ENCODE results near the gene LILRB5.
"Not testable (repeated sequence)": the region's sequence is repeated elsewhere in the genome, so short reads cannot be mapped to it uniquely, and the experiment has no call there.

Gene LILRB5

GRCh38 chr19:54245936-54246335 lies 11.1 kb downstream of the LILRB5 start:
- Histone ChIP-seq H3K27me3 (ENCODE audit: insufficient read depth, low read depth) (peaks cover 42% of the 10 kb centered on the region), H3K4me2 (no peak overlapping the region)

GRCh38 chr19:54243809-54244208 lies 13.3 kb downstream of the LILRB5 start:
- H2AFZ ChIP-seq (ENCODE audit: low read depth); H3K27ac ChIP-seq; H3K9ac ChIP-seq; H3K36me3 ChIP-seq (ENCODE audit: insufficient read depth); H3K79me2 ChIP-seq (ENCODE audit: insufficient read depth, low read depth); H4K20me1 ChIP-seq (ENCODE audit: insufficient read depth); H3K4me3 ChIP-seq (IDR thresholded peaks at IDR 0.05; ENCODE audit: insufficient read depth, low read depth, low read length); H3K4me2 ChIP-seq; H3K4me1 ChIP-seq (ENCODE audit: low read depth, poor library complexity, severe bottlenecking): not testable (repeated sequence)
- peaks cover 34% of the 10 kb centered on the region; the same call in 1 of the 2 replicates for H3K27me3 ChIP-seq (ENCODE audit: insufficient read depth, low read depth)

More at GRCh38 chr19:54245936-54246335, 11.1 kb downstream of the LILRB5 start:
- H2AFZ ChIP-seq (ENCODE audit: low read depth), result no peak overlapping the region
- TF ChIP-seq CTCF (conservative IDR thresholded peaks at IDR 0.05; ENCODE audit: low read depth, low read length), result no peak
- no peak overlapping the region for H3K4me3 ChIP-seq (IDR thresholded peaks at IDR 0.05; ENCODE audit: insufficient read depth, low read depth, low read length)
- H4K20me1 ChIP-seq (ENCODE audit: insufficient read depth), result no peaks in the 10 kb centered on the region
- H3K79me2 ChIP-seq (ENCODE audit: insufficient read depth, low read depth), result no peaks in the 10 kb centered on the region
- no peak overlapping the region for H3K27ac ChIP-seq
- H3K36me3 ChIP-seq (ENCODE audit: insufficient read depth), result no peaks in the 10 kb centered on the region
- H3K4me1 ChIP-seq (ENCODE audit: low read depth, poor library complexity, severe bottlenecking), result no peaks in the 10 kb centered on the region
- H3K9ac ChIP-seq, result no peak overlapping the region

GRCh38 chr19:54242646-54243045 lies 14.4 kb downstream of the LILRB5 start, which contains the start of gene LILRA6:
Gene LILRA6 (minus strand): TSS chr19:54242790.
- not testable (repeated sequence) for H3K4me2 ChIP-seq; H3K9ac ChIP-seq; H4K20me1 ChIP-seq (ENCODE audit: insufficient read depth); H3K4me1 ChIP-seq (ENCODE audit: low read depth, poor library complexity, severe bottlenecking); H2AFZ ChIP-seq (ENCODE audit: low read depth); H3K4me3 ChIP-seq (IDR thresholded peaks at IDR 0.05; ENCODE audit: insufficient read depth, low read depth, low read length); H3K27ac ChIP-seq; H3K79me2 ChIP-seq (ENCODE audit: insufficient read depth, low read depth); H3K36me3 ChIP-seq (ENCODE audit: insufficient read depth)
- H3K27me3 ChIP-seq (ENCODE audit: insufficient read depth, low read depth), result peaks cover 30% of the 10 kb centered on the region; the same call in 1 of the 2 replicates

- not testable (repeated sequence) for H3K79me2 ChIP-seq (ENCODE audit: insufficient read depth, low read depth); H4K20me1 ChIP-seq (ENCODE audit: insufficient read depth); H3K36me3 ChIP-seq (ENCODE audit: insufficient read depth); H2AFZ ChIP-seq (ENCODE audit: low read depth); H3K4me2 ChIP-seq; H3K27ac ChIP-seq; H3K4me1 ChIP-seq (ENCODE audit: low read depth, poor library complexity, severe bottlenecking); H3K4me3 ChIP-seq (IDR thresholded peaks at IDR 0.05; ENCODE audit: insufficient read depth, low read depth, low read length); H3K9ac ChIP-seq
- H3K27me3 ChIP-seq (ENCODE audit: insufficient read depth, low read depth), result peaks cover 32% of the 10 kb centered on the region; the same call in 1 of the 2 replicates
Observed at GRCh38 chr19:54242234-54242633, 14.8 kb downstream of the LILRB5 start.

GRCh38 chr19:54240372-54241336 lies 16.4 kb downstream of the LILRB5 start:
- not testable (repeated sequence) for H3K4me3 ChIP-seq (IDR thresholded peaks at IDR 0.05; ENCODE audit: insufficient read depth, low read depth, low read length); H3K79me2 ChIP-seq (ENCODE audit: insufficient read depth, low read depth); H3K9ac ChIP-seq; H4K20me1 ChIP-seq (ENCODE audit: insufficient read depth); H3K4me2 ChIP-seq; H3K27ac ChIP-seq; H3K36me3 ChIP-seq (ENCODE audit: insufficient read depth); H2AFZ ChIP-seq (ENCODE audit: low read depth); H3K4me1 ChIP-seq (ENCODE audit: low read depth, poor library complexity, severe bottlenecking)
- H3K27me3 ChIP-seq (ENCODE audit: insufficient read depth, low read depth), result peaks cover 36% of the 10 kb centered on the region; the same call in 1 of the 2 replicates

- peaks cover 39% of the 10 kb centered on the region; the same call in 1 of the 2 replicates for H3K27me3 ChIP-seq (ENCODE audit: insufficient read depth, low read depth)
- not testable (repeated sequence) for H4K20me1 ChIP-seq (ENCODE audit: insufficient read depth); H3K9ac ChIP-seq; H3K27ac ChIP-seq; H3K36me3 ChIP-seq (ENCODE audit: insufficient read depth); H3K4me3 ChIP-seq (IDR thresholded peaks at IDR 0.05; ENCODE audit: insufficient read depth, low read depth, low read length); H2AFZ ChIP-seq (ENCODE audit: low read depth); H3K79me2 ChIP-seq (ENCODE audit: insufficient read depth, low read depth); H3K4me2 ChIP-seq; H3K4me1 ChIP-seq (ENCODE audit: low read depth, poor library complexity, severe bottlenecking)
Observed at GRCh38 chr19:54239491-54240371, 17.3 kb downstream of the LILRB5 start.
